ENCODE measurements around the gene TIMM10.

The TIMM10 gene

DNA sequence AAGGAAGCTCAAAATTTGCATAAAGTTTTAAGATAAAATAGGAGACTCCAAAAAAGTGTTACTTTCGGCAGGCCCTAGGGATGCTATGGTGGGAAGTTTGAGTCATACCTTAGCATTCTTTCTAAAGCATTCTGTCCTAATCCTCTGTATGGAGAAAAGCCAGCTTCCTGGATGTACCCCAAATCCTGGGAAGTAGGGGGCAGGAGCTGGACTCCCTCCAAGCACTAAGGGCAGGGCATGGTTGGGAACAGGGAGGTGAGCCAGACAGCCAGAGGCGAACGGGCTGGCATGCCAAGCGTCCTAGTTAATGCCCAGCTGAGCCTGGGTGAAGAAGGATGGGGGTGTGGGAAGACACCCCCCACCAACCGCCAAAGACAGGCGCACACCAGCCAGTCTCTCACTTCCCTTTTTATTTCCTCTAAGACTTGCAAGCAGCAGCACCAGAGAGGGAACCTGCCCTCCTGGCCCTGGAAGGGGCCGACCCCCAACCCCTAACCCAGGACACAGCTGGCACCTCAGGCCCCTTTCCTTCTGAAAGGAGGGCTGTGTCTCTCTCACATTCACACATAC lies 46.3 kb downstream of the TIMM10 start:
- DNase-seq (ENCODE audit: low read depth in 2 of 2, low spot score in 1 of 2), result no peak

GRCh38 chr11:57483562-57483918 lies 47.0 kb downstream of the TIMM10 start:
- DNase-seq (ENCODE audit: low read depth in 2 of 2, low spot score in 1 of 2), result no peak

- no peak for DNase-seq (ENCODE audit: low read depth in 2 of 2, low spot score in 1 of 2)
Measured at GRCh38 chr11:57482782-57483561, 47.6 kb downstream of the TIMM10 start.

DNA sequence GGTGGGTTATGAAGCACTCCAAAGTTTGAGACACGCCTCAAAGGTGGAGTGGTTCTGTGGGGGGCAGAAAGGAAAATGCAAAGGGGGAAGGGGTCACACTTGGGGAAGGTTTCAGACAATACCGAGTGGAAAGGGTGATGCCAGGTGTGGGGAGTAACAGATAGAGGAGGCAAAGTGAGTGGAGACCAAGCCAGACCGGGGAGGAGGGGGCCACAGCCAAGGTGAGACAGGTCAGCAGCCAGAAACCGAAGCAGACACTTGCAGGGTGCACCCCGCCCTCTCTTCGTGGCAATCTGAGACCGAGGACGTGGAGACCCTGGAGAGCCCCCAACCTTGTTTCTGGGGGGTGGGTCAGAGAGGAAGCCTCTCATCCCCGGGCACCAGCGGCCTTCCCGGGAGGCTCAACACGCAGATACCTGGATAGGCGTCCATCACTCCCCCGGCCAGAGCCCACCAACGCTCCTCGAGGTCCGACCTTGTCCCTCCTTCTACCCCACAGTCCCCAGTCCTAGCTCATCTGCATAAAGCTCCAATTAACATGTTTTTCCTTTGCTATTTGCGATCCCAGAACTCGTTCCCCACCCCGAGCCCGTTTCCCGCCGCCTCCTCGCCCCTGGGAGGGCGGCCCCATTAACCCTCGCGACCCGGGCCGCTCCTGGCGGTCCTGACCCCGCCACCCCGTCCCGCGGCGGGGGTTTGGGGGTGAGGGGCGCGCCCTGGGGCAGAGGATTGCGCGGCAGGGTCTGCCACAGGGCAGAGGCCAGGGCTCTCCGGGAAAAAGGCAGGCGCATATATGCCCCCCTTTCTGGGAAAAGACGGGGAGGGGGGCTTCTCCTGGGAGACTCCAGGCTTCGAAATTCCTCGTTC lies 48.4 kb downstream of the TIMM10 start:
- DNase-seq (ENCODE audit: low read depth in 2 of 2, low spot score in 1 of 2), result no peak

DNA sequence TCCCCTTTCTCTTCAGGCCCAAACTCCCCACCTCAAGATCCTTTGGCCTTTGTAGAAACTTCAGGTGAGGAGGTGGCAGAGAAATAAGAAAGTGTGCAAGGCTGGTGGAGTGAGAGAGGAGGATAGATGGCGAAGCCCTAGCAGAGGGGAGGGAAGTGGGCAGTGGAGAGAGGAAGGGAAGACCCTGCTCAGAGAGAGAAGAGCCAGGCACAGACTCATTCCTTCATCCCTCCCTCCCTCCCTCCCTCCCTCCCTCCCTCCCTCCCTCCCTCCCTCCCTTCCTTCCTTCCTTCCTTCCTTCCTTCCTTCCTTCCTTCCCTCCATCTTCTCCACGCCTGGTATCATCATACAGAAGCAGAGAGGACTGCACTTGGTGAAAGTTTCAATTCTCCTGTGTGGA lies 49.2 kb downstream of the TIMM10 start:
- DNase-seq (ENCODE audit: low read depth in 2 of 2, low spot score in 1 of 2), result no peak

DNA sequence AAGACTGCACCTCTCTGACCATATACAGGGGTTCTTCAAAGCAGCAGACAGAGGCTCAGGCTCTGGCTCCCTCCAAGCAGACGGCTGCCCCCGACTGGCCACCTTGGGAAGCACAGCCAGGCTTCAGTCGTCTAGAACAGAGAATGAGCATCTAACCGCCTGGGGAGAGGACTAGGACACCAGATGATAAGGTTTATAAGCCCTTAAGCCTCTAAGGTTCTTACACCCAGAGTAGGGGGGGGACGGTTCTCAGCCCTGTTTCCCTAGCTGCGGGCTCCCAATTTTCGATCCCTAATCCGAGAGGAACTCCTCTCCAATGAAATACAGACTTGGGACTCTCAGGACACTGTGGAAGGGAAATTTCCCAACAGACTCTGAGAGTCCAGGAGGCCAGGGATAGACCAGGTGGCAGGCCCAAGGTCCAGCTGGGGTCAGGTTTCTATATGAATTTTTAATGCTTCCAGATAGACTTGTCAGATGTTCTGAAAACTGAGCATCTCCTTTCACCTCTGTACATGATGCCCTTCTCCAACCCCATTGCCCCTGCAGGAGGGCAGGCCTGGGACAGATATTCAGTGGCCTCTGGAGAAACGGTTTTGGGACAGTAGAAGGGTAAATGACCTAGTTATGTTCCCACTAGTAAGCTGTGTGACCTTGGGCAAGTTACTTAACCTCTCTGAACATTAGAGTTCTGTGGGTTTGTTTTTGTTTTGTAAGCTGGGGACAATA lies 50.0 kb downstream of the TIMM10 start:
- DNase-seq (ENCODE audit: low read depth in 2 of 2, low spot score in 1 of 2), result no peak

DNA sequence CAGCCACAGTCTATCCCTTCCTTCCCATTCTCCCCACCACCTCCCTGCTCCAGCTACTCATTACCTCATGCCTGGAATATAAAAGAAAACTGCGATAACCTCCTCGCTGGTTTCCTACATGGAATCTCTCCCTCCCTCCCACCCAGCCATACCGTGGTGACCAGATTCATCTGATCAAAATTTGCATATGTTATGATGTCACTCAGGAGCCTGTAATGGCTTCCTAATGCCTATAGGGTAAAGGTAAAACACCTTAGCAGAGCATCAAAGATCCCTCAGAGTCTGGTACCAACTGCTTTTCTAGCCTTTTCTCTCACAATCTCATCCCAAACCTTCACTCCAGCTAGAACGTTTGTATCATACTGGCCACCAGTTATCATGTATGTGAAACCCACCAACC lies 50.6 kb downstream of the TIMM10 start:
- DNase-seq (ENCODE audit: low read depth in 2 of 2, low spot score in 1 of 2), result no peak

GRCh38 chr11:57479021-57479663 lies 51.4 kb downstream of the TIMM10 start:
- no peak for DNase-seq (ENCODE audit: low read depth in 2 of 2, low spot score in 1 of 2)
